Liver (tissue), 9 donors: ENCODE results near the gene IFITM10. TPM values are rescaled to one million over a fixed set of nuclear protein-coding genes. Genes with fewer than 3 reads are reported as not detected.

ENCODE experiments used
- DNase-seq: peaks from one replicate; pipeline ENCODE4 v3.0.0-alpha.2; 2017; ENCODE audit warnings: low spot score
- H3K27ac ChIP-seq, 2 donors: one replicate each; pipeline ENCODE4 v1.7.0; 2013; ENCODE audit warnings: inconsistent platforms in 2 of 2, low read length in 2 of 2, control low read depth in 1 of 2, low read depth in 1 of 2, mild to moderate bottlenecking in 1 of 2
- H3K27me3 ChIP-seq, 4 donors: one replicate each; pipeline versions ENCODE4 v1.6.1 to v1.7.0; 2013; ENCODE audit warnings: low read length in 3 of 4, inconsistent platforms in 1 of 4, mild to moderate bottlenecking in 1 of 4, moderate library complexity in 1 of 4; ENCODE audit not compliant: control insufficient read depth in 4 of 4, insufficient read depth in 4 of 4
- H3K36me3 ChIP-seq, 4 donors: one replicate each; pipeline versions ENCODE4 v1.6.1 to v1.7.0; 2013; ENCODE audit warnings: low read length in 3 of 4, mild to moderate bottlenecking in 3 of 4, low read depth in 1 of 4, moderate library complexity in 1 of 4; ENCODE audit not compliant: control insufficient read depth in 4 of 4, insufficient read depth in 3 of 4
- H3K4me1 ChIP-seq, 4 donors: one replicate each; pipeline versions ENCODE4 v1.6.1 to v1.7.0; 2013; ENCODE audit warnings: low read length in 3 of 4, mild to moderate bottlenecking in 3 of 4, moderate library complexity in 1 of 4; ENCODE audit not compliant: control insufficient read depth in 4 of 4, insufficient read depth in 4 of 4
- H3K4me3 ChIP-seq, 3 donors: one replicate each; pipeline versions ENCODE4 v1.6.1 to v1.7.0; 2013; ENCODE audit warnings: low read length in 3 of 3, control low read depth in 1 of 3, low read depth in 1 of 3, mild to moderate bottlenecking in 1 of 3
- H3K9ac ChIP-seq, 2 donors: one replicate each; pipeline ENCODE4 v1.7.0; 2013; ENCODE audit warnings: low read length in 2 of 2, mild to moderate bottlenecking in 2 of 2, moderate library complexity in 2 of 2, control low read depth in 1 of 2, low read depth in 1 of 2
- H3K9me3 ChIP-seq, 4 donors: one replicate each; pipeline versions ENCODE4 v1.6.1 to v1.7.0; 2013; ENCODE audit warnings: low read length in 3 of 4; ENCODE audit not compliant: control insufficient read depth in 4 of 4
- ATF3 ChIP-seq: IDR thresholded peaks from 2 replicates; pipeline ENCODE4 v1.6.1; 2016; ENCODE audit warnings: antibody characterized with exemption
- EGR1 ChIP-seq, 2 donors: IDR thresholded peaks; 2 replicates each; pipeline ENCODE4 v1.6.1; 2016 to 2018; ENCODE audit warnings: antibody characterized with exemption in 2 of 2, low read depth in 2 of 2
- FOXA2 ChIP-seq: IDR thresholded peaks from 2 replicates; pipeline ENCODE4 v1.6.1; 2016; ENCODE audit warnings: antibody characterized with exemption
- GABPA ChIP-seq, 2 donors: IDR thresholded peaks in 1 of 2; conservative IDR thresholded peaks in 1 of 2; 2 replicates each; pipeline ENCODE4 v1.6.1; 2016; ENCODE audit warnings: antibody characterized with exemption in 2 of 2, mild to moderate bottlenecking in 1 of 2, moderate library complexity in 1 of 2
- HNF4A ChIP-seq, 2 donors: conservative IDR thresholded peaks; 2 replicates each; pipeline ENCODE4 v1.6.1; 2016; ENCODE audit warnings: antibody characterized with exemption in 2 of 2, mild to moderate bottlenecking in 2 of 2
- HNF4G ChIP-seq: IDR thresholded peaks from 2 replicates; pipeline ENCODE4 v1.6.1; 2016; ENCODE audit warnings: antibody characterized with exemption
- JUND ChIP-seq, 2 donors: IDR thresholded peaks; 2 replicates each; pipeline ENCODE4 v1.6.1; 2016; ENCODE audit warnings: antibody characterized with exemption in 2 of 2
- MAX ChIP-seq: IDR thresholded peaks from 2 replicates; pipeline ENCODE4 v1.6.1; 2016; ENCODE audit warnings: antibody characterized with exemption
- RAD21 ChIP-seq, 2 donors: IDR thresholded peaks; 2 replicates each; pipeline ENCODE4 v1.6.1; 2016; ENCODE audit warnings: antibody characterized with exemption in 2 of 2, mild to moderate bottlenecking in 2 of 2
- RXRA ChIP-seq, 2 donors: IDR thresholded peaks; 2 replicates each; pipeline ENCODE4 v1.6.1; 2017 to 2018; ENCODE audit warnings: antibody characterized with exemption in 2 of 2, mild to moderate bottlenecking in 1 of 2
- SP1 ChIP-seq: IDR thresholded peaks from 2 replicates; pipeline ENCODE4 v1.6.1; 2018; ENCODE audit warnings: antibody characterized with exemption, mild to moderate bottlenecking
- TAF1 ChIP-seq: conservative IDR thresholded peaks from 2 replicates; pipeline ENCODE4 v1.6.1; 2016; ENCODE audit warnings: antibody characterized with exemption, mild to moderate bottlenecking
- YY1 ChIP-seq: IDR thresholded peaks from 2 replicates; pipeline ENCODE4 v1.6.1; 2016; ENCODE audit warnings: antibody characterized with exemption, mild to moderate bottlenecking
- ZBTB33 ChIP-seq: IDR thresholded peaks from 2 replicates; pipeline ENCODE4 v1.6.1; 2016; ENCODE audit warnings: antibody characterized with exemption
- WGBS: extraction: QIAGEN DNeasy Blood & Tissue Kit; methylation state at CpG from one replicate; pipeline ENCODE4 v1.1.7; 2013; 5-methylcytosine and 5-hydroxymethylcytosine counted together
- polyA plus RNA-seq, 2 donors: library from polyadenylated mRNA; stranded (reverse) in 1 of 2; unstranded in 1 of 2; fragments of 200-250 nt in 1 of 2; fragments of >200 nt in 1 of 2; fragmentation: Nextera tagmentation in 1 of 2; extraction: Ambion mirVana in 1 of 2; gene quantifications; one replicate each; pipeline versions ENCODE4 v1.2.1 to v1.2.3, GENCODE V29; 2013 to 2015
- total RNA-seq, 2 donors: library from RNA; depleted of rRNA; stranded (reverse); fragments of >200 nt; gene quantifications; one replicate each; pipeline ENCODE4 v1.2.3, GENCODE V29; 2014
- TF ChIP-seq, protein P1 (sequence below): fragments of 150-350 bp; IDR thresholded peaks from 2 replicates; pipeline ENCODE4 v1.5.1; 2017; ENCODE audit warnings: improper control_type of control experiment, low read depth, low read length; ENCODE audit not compliant: missing input control
- TF ChIP-seq, protein P2 (sequence below): IDR thresholded peaks from 2 replicates; pipeline ENCODE4 v1.6.1; 2016; ENCODE audit warnings: antibody characterized with exemption, mild to moderate bottlenecking
- donor health status: healthy.
- donor health status: healthy.
- donor health status: healthy.
- donor health status: healthy.
- donor health status: healthy.

Gene IFITM10
- total and polyA plus RNA-seq, 4 donors, result 0.14 to 8.5 (median 1.8) TPM

DNA sequence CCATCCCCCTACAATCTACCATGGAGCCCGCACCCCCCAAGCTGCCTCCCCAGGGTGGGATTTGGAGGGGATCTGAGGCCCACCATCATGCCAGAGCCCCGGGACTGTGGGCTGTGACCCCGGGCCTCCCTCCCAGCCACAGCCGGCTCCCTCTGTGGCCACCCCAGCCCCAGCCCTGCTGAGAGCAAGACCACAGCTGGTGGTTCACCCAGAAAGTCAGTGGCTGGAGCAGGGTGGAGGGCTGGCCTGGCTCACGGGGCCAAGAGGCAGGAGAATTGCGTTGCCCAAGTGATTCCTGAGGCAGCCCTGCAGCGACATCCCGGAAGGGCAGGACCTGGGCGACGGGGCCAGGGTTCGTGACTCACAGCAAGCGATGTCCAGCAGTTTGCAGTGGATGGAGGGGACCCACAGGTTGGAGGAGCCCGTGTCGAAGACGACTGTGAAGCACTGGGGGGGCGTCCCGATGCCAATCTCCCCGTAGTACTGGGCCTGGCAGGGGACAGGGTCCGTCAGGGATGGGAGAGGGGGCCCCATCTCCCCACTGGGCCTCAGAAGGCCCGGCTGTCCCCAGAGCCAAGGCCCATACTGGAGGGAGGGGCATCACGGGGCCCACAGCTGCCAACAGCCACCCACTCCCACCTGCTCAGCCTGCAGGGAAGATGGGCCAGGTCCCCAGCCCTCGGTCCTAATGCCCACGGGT is 8.9 kb upstream of the IFITM10 start:
- H3K4me1 ChIP-seq, result peaks cover 37 to 81% (median 54%) of the 10 kb centered on the region in 4 donors

GRCh38 chr11:1758611-1759150 is 8.3 kb upstream of the IFITM10 start:
- H3K27me3 ChIP-seq, result no peaks in the 10 kb centered on the region
- peaks cover 0 to 27% (median 16%) of the 10 kb centered on the region in 4 donors for H3K36me3 ChIP-seq
- H3K9me3 ChIP-seq, result no peaks in the 10 kb centered on the region
- WGBS, result 85% methylated on average over 21 of the region's 21 CpGs
- peak overlapping the region; percentile 32 to 86 for H3K27ac ChIP-seq
- no peak overlapping the region for H3K4me3 ChIP-seq
- H3K9ac ChIP-seq, result no peak overlapping the region
- no peak for DNase-seq
- peaks cover 37 to 77% (median 51%) of the 10 kb centered on the region in 4 donors for H3K4me1 ChIP-seq
- TF ChIP-seq, protein P1, sequence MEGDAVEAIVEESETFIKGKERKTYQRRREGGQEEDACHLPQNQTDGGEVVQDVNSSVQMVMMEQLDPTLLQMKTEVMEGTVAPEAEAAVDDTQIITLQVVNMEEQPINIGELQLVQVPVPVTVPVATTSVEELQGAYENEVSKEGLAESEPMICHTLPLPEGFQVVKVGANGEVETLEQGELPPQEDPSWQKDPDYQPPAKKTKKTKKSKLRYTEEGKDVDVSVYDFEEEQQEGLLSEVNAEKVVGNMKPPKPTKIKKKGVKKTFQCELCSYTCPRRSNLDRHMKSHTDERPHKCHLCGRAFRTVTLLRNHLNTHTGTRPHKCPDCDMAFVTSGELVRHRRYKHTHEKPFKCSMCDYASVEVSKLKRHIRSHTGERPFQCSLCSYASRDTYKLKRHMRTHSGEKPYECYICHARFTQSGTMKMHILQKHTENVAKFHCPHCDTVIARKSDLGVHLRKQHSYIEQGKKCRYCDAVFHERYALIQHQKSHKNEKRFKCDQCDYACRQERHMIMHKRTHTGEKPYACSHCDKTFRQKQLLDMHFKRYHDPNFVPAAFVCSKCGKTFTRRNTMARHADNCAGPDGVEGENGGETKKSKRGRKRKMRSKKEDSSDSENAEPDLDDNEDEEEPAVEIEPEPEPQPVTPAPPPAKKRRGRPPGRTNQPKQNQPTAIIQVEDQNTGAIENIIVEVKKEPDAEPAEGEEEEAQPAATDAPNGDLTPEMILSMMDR, result no peak
- TF ChIP-seq TAF1 (no peak), RAD21 (IDR thresholded peaks at IDR 0.05) (no peak), MAX (no peak), HNF4G (no peak), RXRA (IDR thresholded peaks at IDR 0.05) (no peak), HNF4A (conservative IDR thresholded peaks at IDR 0.05) (no peak), EGR1 (IDR thresholded peaks at IDR 0.05; ENCODE audit: low read depth in 2 of 2) (no peak)
- TF ChIP-seq, protein P2, sequence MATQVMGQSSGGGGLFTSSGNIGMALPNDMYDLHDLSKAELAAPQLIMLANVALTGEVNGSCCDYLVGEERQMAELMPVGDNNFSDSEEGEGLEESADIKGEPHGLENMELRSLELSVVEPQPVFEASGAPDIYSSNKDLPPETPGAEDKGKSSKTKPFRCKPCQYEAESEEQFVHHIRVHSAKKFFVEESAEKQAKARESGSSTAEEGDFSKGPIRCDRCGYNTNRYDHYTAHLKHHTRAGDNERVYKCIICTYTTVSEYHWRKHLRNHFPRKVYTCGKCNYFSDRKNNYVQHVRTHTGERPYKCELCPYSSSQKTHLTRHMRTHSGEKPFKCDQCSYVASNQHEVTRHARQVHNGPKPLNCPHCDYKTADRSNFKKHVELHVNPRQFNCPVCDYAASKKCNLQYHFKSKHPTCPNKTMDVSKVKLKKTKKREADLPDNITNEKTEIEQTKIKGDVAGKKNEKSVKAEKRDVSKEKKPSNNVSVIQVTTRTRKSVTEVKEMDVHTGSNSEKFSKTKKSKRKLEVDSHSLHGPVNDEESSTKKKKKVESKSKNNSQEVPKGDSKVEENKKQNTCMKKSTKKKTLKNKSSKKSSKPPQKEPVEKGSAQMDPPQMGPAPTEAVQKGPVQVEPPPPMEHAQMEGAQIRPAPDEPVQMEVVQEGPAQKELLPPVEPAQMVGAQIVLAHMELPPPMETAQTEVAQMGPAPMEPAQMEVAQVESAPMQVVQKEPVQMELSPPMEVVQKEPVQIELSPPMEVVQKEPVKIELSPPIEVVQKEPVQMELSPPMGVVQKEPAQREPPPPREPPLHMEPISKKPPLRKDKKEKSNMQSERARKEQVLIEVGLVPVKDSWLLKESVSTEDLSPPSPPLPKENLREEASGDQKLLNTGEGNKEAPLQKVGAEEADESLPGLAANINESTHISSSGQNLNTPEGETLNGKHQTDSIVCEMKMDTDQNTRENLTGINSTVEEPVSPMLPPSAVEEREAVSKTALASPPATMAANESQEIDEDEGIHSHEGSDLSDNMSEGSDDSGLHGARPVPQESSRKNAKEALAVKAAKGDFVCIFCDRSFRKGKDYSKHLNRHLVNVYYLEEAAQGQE, result no peak

More for the DNA sequence above, 8.9 kb upstream of the IFITM10 start:
- TF ChIP-seq RAD21 (IDR thresholded peaks at IDR 0.05), result no peak
- no peak for TF ChIP-seq ZBTB33
- TF ChIP-seq, protein P1, result no peak
- TF ChIP-seq HNF4G, result no peak
- no peak for TF ChIP-seq SP1
- no peak for TF ChIP-seq JUND (IDR thresholded peaks at IDR 0.05)
- TF ChIP-seq ATF3, result no peak
- no peak for TF ChIP-seq FOXA2
- no peak for TF ChIP-seq RXRA (IDR thresholded peaks at IDR 0.05)
- no peak for TF ChIP-seq MAX
- no peak for TF ChIP-seq YY1
- TF ChIP-seq GABPA (IDR thresholded peaks at IDR 0.05 in 1 of 2, conservative IDR thresholded peaks at IDR 0.05 in 1 of 2), result no peak
- TF ChIP-seq HNF4A (conservative IDR thresholded peaks at IDR 0.05), result no peak
- TF ChIP-seq EGR1 (IDR thresholded peaks at IDR 0.05; ENCODE audit: low read depth in 2 of 2), result no peak
- no peak for TF ChIP-seq TAF1
- Histone ChIP-seq H3K9ac (peak overlapping the region in 1 of 2 donors; percentile 20), H3K4me3 (no peak overlapping the region), H3K27ac (peak overlapping the region; percentile 66 to 86), H3K36me3 (peaks cover 0 to 23% (median 14%) of the 10 kb centered on the region in 4 donors), H3K27me3 (no peaks in the 10 kb centered on the region), H3K9me3 (no peaks in the 10 kb centered on the region)
- 85% methylated on average over 23 of the region's 23 CpGs for WGBS
- no peak for DNase-seq
